ENCODE data around the gene WFIKKN1.

Gene WFIKKN1

DNA sequence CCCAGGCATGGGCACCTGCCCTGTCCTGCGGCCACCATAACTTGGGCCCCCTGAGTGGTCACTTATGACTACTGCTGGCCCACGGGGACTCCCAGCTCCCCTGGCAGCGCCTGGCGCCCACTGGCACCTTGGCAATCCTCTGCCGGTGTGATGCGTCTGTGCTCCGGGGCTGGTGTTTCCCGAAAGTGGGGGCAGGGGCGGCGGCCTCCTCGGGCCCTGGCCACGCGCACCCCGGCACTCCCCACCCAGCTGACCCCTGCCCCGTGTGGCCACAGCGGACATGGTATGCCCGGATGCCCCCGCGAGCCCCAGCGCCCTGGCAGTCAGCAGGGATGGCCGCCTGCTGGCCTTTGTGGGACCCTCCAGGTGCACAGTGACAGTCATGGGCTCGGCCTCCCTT lies 26.7 kb downstream of the WFIKKN1 start:
- no peak for DNase-seq (ENCODE audit: low read depth)

DNA sequence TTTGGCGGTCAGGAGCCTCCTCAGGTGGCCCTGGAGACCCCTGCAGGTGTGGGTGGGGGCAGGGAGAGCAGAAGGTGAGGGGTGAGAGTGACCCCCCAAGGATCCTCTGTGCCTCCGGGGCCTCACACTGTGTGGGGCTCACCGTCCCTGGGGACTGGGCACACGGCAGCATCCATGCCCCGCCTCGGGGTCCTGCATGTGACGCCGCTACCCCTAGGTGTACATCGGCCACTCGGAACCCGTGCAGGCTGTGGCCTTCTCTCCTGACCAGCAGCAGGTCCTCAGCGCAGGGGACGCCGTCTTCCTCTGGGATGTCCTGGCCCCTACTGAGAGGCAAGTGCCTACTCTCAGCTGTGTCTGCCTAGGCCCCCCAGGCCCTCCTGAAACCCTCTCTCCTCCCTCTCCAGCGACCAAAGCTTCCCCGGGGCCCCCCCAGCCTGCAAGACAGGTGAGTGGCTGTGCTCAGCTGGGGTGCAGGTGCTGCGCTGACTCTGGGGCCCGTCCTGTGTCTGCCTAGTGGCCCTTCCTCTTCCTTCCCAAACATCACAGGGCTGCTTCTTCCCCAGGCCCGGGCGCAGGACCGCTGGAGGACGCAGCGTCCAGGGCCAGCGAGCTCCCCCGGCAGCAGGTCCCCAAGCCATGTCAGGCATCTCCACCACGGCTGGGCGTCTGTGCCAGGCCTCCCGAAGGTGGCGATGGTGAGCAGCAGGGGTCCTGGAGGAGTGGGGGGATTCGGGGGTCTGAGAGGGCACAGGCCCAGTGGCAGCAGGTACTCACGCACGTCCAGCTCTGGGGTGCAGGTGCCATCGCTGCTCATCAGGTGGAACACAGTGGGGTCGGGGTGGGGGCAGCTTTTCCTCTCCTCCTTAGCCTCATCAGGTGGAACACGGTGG lies 28.1 kb downstream of the WFIKKN1 start:
- no peak for DNase-seq (ENCODE audit: low read depth)

DNA sequence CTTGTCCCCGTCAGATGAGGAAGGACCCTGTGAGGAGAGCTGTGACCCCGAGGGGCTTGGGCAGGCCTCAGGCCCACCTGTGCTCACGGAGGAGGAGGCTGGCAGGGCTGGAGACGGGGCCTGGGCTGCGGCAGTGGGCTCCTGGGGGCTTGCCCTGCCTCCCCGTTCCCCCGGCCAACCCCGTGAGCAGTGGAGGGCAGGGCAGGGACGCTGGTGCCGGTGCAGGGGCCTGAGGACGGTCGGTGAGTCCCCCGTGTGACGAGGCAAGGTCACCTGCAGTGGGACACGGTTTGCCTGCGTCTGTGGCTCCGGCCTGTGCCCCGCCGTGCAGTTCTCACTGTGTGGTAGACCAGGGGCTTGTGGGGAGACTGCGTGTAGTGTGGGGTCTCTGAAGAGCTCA lies 28.8 kb downstream of the WFIKKN1 start:
- DNase-seq (ENCODE audit: low read depth): no peak

DNA sequence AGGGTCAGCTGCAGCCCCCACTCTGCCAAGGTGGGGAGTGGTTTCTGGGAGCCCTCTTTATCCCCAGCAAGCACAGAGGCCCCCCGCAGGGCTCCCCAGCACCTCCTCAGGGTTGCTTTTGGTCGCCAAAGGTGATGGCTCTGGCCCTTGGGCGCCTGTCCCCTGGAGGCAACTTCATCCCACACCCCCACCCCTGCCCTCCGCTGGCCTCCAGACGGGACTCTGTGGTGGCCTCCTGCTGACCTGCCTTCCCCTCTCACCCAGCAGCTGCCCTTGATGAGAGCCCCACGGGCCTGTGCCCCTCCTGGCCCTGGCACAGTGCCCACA lies 29.3 kb downstream of the WFIKKN1 start:
- DNase-seq (ENCODE audit: low read depth): no peak

DNA sequence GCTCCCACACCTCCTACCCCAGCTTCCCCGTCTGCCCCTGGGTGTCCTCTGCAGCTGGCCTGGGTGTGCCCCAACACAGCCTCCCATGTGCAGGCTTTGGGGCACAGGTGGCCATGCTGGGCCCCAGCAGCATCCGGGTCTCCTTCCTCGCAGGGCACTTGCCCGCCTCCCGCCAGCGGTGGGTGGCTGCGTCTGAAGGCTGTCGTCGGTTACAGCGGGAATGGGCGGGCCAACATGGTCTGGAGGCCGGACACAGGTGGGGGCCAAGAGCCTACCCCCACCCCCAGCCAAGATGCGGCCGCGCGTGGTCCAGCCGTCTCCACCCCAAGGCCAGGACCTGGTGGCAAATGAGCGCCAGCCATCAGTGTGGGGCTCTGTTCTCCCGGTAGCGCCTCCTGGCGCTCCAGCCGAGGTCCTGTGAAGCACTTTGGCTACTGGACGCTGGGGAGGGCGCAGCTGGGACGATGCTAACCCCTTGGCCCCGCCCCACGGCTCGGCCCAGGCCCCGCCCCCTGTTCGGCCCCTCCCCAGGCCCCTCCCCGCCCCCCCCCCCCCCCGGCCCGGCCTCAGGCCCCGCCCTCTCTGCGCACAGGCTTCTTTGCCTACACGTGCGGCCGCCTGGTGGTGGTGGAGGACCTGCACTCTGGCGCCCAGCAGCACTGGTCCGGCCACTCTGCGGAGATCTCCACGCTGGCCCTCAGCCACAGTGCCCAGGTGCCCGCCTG lies 29.8 kb downstream of the WFIKKN1 start:
- peak; percentile 88 for DNase-seq (ENCODE audit: low read depth)

DNA sequence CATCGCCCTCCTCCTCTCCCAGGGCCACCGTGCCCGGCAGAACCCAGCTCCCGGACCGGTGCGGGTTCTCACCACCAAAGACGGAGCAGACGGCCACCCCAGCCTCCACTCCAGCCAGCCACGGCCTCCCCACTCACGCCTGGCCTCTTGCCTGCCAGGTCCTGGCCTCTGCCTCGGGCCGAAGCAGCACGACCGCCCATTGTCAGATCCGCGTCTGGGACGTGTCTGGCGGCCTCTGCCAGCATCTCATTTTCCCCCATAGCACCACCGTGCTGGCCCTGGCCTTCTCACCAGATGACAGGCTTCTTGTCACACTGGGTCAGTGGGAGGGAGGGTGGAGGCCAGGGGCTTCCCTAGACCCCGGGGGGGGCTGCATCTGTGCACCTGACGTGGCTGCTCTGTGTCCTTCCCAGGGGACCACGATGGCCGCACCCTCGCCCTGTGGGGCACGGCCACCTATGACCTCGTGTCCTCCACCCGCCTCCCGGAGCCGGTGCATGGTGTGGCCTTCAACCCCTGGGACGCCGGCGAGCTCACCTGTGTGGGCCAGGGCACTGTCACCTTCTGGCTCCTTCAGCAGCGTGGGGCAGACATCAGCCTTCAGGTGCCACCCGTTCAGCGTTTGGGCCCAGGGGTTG lies 30.5 kb downstream of the WFIKKN1 start:
- no peak for DNase-seq (ENCODE audit: low read depth)

DNA sequence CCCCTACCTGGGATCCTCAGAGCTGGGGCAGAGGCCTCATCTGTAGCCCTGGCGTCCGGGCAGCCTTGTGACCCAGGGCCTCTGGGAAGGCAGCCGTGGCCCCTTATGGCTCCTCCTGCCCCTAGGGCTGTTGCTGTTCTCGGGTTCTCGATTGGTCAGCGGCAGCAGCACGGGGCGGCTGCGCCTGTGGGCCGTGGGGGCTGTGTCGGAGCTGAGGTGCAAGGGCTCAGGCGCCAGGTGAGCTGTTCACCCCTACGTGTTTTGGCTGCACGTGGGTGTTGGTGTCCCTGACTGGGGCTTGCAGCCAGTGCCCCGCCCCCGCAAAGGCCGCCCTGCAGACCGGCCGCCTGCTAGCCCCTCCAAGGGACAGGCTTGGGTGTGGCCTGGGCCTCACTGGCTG lies 31.3 kb downstream of the WFIKKN1 start:
- DNase-seq (ENCODE audit: low read depth): no peak

DNA sequence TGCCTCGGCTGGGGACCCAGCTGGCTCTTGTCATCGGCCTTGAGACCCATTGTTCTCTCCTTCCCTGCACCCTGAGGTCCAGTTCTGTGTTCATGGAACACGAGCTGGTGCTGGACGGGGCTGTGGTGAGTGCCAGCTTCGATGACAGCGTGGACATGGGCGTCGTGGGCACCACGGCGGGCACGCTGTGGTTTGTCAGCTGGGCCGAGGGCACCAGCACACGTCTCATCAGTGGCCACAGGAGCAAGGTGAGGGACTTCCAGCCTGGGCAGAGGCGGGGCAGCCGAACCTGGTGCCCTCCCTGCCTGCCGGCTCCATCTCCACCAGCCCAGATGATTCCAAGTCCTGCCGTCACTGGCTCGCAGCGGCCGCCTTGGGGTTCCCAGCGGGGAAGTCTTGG lies 31.8 kb downstream of the WFIKKN1 start:
- DNase-seq (ENCODE audit: low read depth): no peak

DNA sequence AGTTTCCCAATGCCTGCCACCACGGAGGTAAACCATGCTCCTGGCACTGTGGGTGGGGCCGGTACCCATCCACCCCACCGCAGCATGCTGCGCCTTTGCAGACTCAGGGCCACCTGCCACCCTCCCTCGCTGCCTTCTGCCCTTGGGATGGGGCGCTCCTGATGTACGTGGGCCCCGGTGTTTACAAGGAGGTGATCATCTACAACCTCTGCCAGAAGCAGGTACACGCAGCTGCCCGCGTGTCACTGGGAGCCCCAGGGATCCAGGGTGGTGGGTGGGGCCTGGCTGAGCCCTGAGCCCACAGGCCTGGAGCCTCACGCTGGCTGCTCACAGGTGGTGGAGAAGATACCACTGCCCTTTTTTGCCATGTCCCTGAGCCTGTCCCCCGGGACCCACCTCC lies 35.8 kb downstream of the WFIKKN1 start:
- no peak for DNase-seq (ENCODE audit: low read depth)

DNA sequence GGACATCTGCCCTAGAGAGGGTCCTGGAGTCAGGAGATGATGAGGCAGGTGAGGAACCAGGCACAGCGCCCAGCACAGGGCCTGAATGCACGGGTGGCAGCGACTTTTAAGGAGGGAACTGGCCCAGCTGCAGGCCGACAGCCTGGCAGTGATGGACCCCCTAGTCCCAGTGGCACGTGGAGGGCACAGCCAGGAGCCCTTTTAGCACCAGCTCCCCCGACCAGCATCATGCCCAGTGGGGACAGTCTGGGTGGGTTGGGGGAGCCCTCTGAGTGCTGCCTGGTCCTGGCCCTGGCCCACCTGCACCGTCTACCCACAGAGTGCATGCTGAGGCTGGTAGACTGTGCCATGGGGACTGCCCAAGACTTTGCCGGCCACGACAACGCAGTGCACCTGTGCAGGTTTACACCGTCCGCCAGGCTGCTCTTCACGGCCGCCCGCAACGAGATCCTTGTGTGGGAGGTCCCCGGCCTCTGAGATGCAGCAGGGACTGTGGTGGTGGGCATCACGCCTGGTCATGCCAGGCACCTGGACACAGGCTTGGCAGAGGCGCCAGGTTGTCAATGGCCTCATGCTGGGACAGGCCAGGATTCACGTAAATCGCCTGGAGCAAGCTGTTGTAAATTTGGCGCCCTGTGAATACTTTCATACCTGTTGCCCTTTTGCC lies 36.5 kb downstream of the WFIKKN1 start:
- DNase-seq (ENCODE audit: low read depth): no peak

DNA sequence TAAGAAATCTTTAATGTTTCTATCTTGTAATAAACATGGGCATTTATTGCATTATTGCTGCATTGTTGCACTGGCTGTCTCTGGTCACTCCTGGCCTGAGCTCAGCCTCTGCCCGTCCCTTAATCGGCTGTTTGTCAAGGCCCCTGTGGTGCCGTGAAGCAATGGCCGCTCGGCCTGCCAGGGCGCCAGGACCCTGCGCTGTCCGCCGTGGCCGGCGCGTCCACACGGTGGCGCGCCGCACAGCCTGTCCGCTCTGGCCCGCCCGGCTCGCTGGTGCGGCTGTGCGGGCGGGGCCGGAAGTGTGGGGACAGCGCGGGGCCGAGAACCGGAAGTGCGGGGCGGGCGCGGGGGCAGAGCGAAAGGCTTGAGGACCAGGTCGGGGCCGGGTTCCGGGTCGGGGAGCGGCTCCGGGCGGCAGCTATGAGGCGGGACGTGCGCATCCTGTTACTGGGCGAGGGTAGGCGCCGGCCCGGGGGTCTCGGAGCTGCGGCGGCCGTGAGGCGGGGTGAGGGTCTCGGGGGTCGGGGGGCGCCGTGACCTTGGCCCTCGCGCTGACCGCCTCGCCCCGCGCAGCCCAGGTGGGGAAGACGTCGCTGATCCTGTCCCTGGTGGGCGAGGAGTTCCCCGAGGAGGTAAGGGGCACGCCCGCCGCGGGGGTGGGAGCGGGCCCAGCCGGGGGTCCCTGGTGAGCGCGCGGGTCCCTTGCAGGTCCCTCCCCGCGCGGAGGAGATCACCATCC lies 37.2 kb downstream of the WFIKKN1 start, which contains the start of gene RHOT2:
Gene RHOT2, plus strand, starts transcription at position 353 of the 739 bp plus-strand sequence. Its CDS starts 68 bp downstream, at position 421.
- DNase-seq (ENCODE audit: low read depth): peak; percentile 93

DNA sequence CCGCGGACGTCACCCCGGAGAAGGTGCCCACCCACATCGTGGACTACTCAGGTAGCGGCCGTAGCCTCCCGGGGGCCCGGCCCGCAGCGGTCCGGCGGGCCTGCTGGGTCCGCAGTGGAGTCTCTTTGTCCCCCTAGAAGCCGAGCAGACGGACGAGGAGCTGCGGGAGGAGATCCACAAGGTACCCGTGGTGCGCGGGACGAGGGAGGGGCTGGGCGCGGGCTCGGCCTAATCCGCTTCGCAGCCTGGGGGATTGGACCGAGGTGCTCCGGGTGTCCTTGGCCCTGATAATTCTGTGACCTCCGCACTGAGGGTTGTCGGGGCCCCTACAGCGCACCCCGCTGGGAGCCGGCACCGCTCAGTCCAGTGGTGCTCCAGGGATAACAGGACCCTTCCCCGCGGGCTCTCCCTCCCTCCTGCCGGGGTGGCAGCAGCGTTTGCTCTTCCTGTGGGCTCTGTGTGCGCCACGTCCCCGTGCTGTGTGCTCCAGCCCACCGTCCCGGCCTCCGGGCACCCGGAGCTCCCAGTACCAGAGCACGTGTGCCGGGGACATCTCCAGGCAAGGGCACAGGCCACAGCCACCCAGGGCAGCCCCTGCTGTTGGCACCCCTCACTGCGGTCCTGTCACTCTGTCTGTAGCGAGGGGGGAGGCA lies 37.9 kb downstream of the WFIKKN1 start:
- peak; percentile 40 for DNase-seq (ENCODE audit: low read depth)

DNA sequence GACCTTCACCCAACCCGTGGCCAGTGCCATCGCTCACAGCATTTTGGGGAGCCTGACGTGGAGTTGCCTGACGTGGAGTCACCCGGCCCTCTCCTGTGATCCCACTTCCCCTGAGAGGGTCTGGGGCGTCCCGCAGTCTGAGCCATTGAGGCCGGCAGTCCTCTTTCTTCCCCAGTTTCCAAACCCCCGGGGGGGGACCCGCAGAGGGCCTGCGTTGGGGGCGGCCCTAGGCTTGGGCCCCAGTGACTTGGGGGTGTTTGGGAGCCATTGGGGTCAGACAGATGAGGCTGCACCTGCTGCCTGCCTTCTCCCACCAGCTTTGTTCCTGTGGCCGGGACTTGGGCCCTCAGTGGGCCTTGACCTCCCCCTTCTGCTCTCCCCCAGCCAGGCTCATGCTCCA lies 38.9 kb downstream of the WFIKKN1 start:
- no peak for DNase-seq (ENCODE audit: low read depth)

DNA sequence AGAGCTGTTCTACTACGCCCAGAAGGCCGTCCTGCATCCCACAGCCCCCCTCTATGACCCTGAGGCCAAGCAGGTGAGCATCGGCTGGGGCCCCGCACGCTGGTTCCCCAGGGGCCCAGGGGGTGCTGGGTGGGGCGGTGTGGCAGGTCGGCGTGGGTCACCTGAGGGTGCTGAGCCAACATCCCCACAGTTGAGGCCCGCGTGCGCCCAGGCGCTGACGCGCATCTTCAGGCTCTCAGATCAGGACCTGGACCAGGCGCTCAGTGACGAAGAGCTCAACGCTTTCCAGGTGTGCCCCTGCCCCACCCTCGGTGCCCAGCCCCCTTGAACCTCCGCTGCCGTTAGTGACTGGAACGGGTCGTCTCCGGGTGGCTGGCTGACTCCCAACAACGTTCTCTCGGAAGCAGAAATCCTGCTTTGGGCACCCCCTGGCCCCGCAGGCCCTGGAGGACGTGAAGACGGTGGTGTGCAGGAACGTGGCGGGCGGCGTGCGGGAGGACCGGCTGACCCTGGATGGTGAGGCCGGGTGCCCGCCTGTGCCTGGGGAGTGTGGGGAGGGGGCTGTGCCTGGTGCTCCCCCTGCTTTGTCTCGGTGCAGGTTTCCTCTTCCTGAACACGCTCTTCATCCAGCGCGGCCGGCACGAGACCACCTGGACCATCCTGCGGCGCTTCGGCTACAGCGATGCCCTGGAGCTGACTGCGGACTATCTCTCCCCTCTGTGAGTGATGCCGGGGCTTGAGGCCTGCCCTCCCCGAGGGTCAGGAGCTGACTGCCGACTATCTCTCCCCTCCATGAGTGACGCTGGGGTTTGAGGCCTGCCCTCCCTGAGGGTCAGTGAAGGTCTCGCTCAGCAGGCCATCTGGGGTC lies 39.9 kb downstream of the WFIKKN1 start:
- DNase-seq (ENCODE audit: low read depth): no peak

DNA sequence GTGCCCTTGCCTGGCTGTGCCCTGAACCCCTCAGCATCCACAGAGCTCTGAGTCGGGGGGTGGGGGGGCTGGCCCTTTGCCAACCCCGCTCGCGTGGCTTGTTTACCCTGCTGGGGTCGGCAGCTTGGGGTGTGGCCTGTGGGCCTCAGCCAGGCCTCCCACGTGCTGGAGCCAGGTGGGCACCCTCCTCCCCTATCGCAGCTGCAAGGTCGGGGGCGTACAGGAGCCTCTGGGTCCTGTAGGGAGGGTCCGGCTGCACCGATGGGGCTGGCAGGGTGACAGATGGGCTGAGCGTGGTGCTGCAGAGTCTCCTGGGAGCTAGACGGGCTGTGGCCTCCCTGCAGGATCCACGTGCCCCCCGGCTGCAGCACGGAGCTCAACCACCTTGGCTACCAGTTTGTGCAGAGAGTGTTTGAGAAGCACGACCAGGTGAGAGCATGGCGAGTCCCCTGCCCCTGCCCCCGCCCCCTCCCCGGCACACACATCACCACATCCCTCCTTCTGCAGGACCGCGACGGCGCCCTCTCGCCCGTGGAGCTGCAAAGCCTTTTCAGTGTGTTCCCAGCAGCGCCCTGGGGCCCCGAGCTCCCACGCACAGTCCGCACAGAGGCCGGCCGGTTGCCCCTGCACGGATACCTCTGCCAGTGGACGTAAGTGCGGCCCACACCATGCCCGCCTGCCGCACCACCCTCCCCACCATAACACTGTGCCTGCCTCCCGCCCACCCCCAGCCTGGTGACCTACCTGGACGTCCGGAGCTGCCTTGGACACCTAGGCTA lies 40.8 kb downstream of the WFIKKN1 start:
- no peak for DNase-seq (ENCODE audit: low read depth)

DNA sequence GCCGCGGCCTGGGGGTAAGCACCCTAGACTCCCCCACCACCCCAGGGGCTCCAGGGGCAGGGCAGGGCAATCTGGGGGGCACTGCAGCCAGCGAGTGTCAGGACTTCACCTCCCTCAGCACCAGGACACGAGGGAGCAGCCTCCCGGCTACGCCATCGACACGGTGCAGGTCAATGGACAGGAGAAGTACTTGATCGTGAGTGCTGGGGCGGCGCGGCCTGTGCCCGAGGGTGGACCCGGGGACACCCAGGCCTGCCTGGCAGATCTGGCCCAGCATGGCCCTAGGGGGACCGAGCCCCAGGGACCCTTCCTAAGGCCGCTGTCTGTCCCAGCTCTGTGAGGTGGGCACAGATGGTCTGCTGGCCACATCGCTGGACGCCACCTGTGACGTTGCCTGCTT lies 41.6 kb downstream of the WFIKKN1 start:
- DNase-seq (ENCODE audit: low read depth): no peak

DNA sequence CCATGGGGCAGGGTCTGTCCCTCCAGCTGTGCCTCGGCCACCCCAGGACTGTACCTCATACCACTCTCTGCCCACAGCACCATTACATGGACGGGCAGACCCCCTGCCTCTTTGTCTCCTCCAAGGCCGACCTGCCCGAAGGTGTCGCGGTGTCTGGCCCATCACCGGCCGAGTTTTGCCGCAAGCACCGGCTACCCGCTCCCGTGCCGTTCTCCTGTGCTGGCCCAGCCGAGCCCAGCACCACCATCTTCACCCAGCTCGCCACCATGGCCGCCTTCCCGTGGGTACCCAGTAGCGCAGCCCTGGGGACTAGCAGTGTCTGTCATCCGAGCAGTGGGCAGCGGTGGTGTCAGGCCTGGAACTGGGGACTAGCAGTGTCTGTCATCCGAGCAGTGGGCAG lies 42.1 kb downstream of the WFIKKN1 start:
- DNase-seq (ENCODE audit: low read depth): no peak

DNA sequence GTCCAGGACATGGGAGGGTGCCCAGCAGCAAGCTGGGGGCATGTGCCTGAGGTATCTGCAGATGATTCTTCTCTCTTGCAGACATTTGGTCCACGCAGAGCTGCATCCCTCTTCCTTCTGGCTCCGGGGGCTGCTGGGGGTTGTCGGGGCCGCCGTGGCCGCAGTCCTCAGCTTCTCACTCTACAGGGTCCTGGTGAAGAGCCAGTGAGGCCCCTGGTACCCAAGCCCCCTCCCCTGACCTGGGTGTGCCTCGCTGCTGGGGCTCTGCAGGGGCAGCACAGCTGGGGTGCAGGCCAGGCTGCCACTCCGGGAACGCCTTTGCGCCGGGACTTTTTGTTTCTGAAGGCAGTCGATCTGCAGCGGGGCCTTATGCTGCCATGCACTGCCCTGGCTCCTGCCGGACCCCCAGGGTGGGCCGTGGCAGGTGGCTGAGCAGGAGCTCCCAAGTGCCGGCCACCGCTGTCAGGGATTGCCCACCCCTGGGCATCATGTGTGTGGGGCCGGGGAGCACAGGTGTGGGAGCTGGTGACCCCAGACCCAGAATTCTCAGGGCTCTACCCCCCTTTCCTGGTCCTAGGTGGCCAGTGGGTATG lies 42.7 kb downstream of the WFIKKN1 start:
- DNase-seq (ENCODE audit: low read depth): no peak
